ENCODE results near the gene ZNF302.

GRCh38 chr19:34677386-34678084 is at the start of gene ZNF302:
- no peak for TF ChIP-seq CTCF (conservative IDR thresholded peaks at IDR 0.05; ENCODE audit: low read depth, low read length)
- TF ChIP-seq EZH2 (IDR thresholded peaks at IDR 0.05; ENCODE audit: borderline replicate concordance, low read depth, low read length, poor library complexity, severe bottlenecking), result no peak

Measured in A673 (cell line).